Activated naive CD8-positive, alpha-beta T cell treated with anti-CD3 and anti-CD28 coated beads, Interleukin-2, amount 50 U/mL, for 24 hours (primary cell): ENCODE measurements around the gene EFCAB11.
"Not testable (repeated sequence)": the region's sequence is repeated elsewhere in the genome, so short reads cannot be mapped to it uniquely, and the experiment has no call there.

ENCODE experiments used
- ATAC-seq: fragments of 150-1000 bp; cut with Tn5 transposase; one replicate; pipeline ENCODE4 v1.10.0; 2021
- DNase-seq: peaks from one replicate; pipeline ENCODE4 v3.0.0; 2021
- H3K27ac Mint-ChIP-seq: one replicate; pipeline ENCODE4 v1.8.0; 2021; ENCODE audit warnings: mild to moderate bottlenecking, mixed read lengths
- H3K27me3 Mint-ChIP-seq: one replicate; pipeline ENCODE4 v1.8.0; 2021; ENCODE audit warnings: mixed read lengths
- H3K36me3 Mint-ChIP-seq: one replicate; pipeline ENCODE4 v1.8.0; 2021; ENCODE audit warnings: low read depth, mixed read lengths
- H3K4me1 Mint-ChIP-seq: one replicate; pipeline ENCODE4 v1.8.0; 2021; ENCODE audit warnings: mixed read lengths
- H3K4me3 Mint-ChIP-seq: one replicate; pipeline ENCODE4 v1.8.0; 2021; ENCODE audit warnings: mild to moderate bottlenecking, moderate library complexity, mixed read lengths
- H3K9me3 Mint-ChIP-seq: one replicate; pipeline ENCODE4 v1.8.0; 2021; ENCODE audit warnings: mixed read lengths

EFCAB11 gene

GRCh38 chr14:89909586-89909985, 44.9 kb downstream of the EFCAB11 start:
- H3K4me1 Mint-ChIP-seq, result peaks cover 2% of the 10 kb centered on the region
- DNase-seq (no peak), ATAC-seq (no peak)
- no peaks in the 10 kb centered on the region for H3K36me3 Mint-ChIP-seq
- H3K9me3 Mint-ChIP-seq, result no peaks in the 10 kb centered on the region
- no peak overlapping the region for H3K4me3 Mint-ChIP-seq
- H3K27me3 Mint-ChIP-seq, result no peaks in the 10 kb centered on the region
- H3K27ac Mint-ChIP-seq, result no peak overlapping the region

GRCh38 chr14:89908712-89909450, 45.6 kb downstream of the EFCAB11 start:
- Mint-ChIP-seq H3K4me3 (no peak overlapping the region), H3K9me3 (no peaks in the 10 kb centered on the region), H3K27me3 (no peaks in the 10 kb centered on the region), H3K27ac (no peak overlapping the region), H3K36me3 (no peaks in the 10 kb centered on the region), H3K4me1 (peaks cover 4% of the 10 kb centered on the region)
- DNase-seq (no peak), ATAC-seq (no peak)

GRCh38 chr14:89907655-89908054, 46.9 kb downstream of the EFCAB11 start:
- no peak overlapping the region for H3K27ac Mint-ChIP-seq
- no peaks in the 10 kb centered on the region for H3K9me3 Mint-ChIP-seq
- peaks cover 12% of the 10 kb centered on the region for H3K4me1 Mint-ChIP-seq
- DNase-seq (no peak), ATAC-seq (no peak)
- no peak overlapping the region for H3K4me3 Mint-ChIP-seq
- H3K27me3 Mint-ChIP-seq, result no peaks in the 10 kb centered on the region
- no peaks in the 10 kb centered on the region for H3K36me3 Mint-ChIP-seq

DNA sequence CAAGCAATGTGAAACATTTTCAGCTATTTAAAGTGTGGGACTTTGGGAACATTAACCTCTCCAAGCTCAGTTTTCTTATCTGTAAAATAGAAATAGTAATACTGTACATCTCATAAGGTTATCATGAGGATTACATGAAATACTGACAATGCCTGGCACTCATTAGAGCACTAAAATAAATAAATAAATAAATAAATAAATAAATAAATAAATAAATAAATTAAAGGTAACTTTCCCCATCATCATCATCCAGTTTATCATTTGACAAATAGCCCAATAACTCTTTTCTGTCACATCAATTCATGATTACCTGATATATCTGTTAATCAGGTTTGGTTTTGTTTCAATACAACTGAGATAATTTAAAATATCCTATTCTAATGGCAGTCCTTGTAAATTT, 48.5 kb downstream of the EFCAB11 start:
- Mint-ChIP-seq H3K27me3 (no peaks in the 10 kb centered on the region), H3K4me3 (no peak overlapping the region), H3K36me3 (no peaks in the 10 kb centered on the region), H3K4me1 (peaks cover 12% of the 10 kb centered on the region), H3K9me3 (no peaks in the 10 kb centered on the region), H3K27ac (no peak overlapping the region)
- ATAC-seq (no peak), DNase-seq (no peak)

- Mint-ChIP-seq H3K4me1 (peaks cover 12% of the 10 kb centered on the region), H3K27ac (no peak overlapping the region), H3K9me3 (no peaks in the 10 kb centered on the region), H3K27me3 (no peaks in the 10 kb centered on the region), H3K4me3 (no peak overlapping the region), H3K36me3 (no peaks in the 10 kb centered on the region)
- ATAC-seq (no peak), DNase-seq (no peak)
These were observed 51.1 kb downstream of the EFCAB11 start for GRCh38 chr14:89903340-89903952.

- no peak for DNase-seq
- no peak overlapping the region for H3K4me3 Mint-ChIP-seq
These were observed 51.6 kb downstream of the EFCAB11 start for GRCh38 chr14:89902881-89903280.

DNA sequence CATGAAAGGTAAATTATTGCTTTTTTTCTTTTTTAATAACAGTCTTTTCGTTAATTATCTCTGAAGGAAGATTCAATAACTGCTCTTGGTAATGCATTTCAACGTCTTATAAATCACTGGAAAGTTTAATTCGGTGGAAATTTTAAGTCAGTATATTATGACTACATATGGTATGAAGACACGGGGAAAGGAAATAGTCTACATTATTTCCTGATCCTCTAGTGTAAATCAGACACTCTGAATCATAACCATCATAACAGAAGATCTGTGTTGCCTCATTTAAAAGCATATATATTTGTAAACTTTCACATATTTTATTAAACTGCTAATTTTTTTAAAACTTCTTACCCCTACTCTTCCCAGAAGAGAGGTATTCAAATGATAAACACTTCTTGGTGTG, 53.7 kb downstream of the EFCAB11 start:
- DNase-seq (no peak), ATAC-seq (no peak)
- Mint-ChIP-seq H3K9me3 (no peaks in the 10 kb centered on the region), H3K4me3 (no peak overlapping the region), H3K4me1 (peaks cover 12% of the 10 kb centered on the region), H3K27me3 (no peaks in the 10 kb centered on the region), H3K36me3 (no peaks in the 10 kb centered on the region), H3K27ac (no peak overlapping the region)

More at GRCh38 chr14:89902881-89903280, 51.6 kb downstream of the EFCAB11 start:
- no peaks in the 10 kb centered on the region for H3K27me3 Mint-ChIP-seq
- peaks cover 12% of the 10 kb centered on the region for H3K4me1 Mint-ChIP-seq
- ATAC-seq, result no peak
- no peaks in the 10 kb centered on the region for H3K9me3 Mint-ChIP-seq
- no peaks in the 10 kb centered on the region for H3K36me3 Mint-ChIP-seq
- no peak overlapping the region for H3K27ac Mint-ChIP-seq

- Mint-ChIP-seq H3K36me3 (no peaks in the 10 kb centered on the region), H3K27ac (no peak overlapping the region), H3K4me1 (peaks cover 10% of the 10 kb centered on the region), H3K9me3 (no peaks in the 10 kb centered on the region), H3K4me3 (no peak overlapping the region), H3K27me3 (no peaks in the 10 kb centered on the region)
- no peak for ATAC-seq
- DNase-seq, result no peak
These were observed 54.4 kb downstream of the EFCAB11 start for GRCh38 chr14:89899917-89900663.

DNA sequence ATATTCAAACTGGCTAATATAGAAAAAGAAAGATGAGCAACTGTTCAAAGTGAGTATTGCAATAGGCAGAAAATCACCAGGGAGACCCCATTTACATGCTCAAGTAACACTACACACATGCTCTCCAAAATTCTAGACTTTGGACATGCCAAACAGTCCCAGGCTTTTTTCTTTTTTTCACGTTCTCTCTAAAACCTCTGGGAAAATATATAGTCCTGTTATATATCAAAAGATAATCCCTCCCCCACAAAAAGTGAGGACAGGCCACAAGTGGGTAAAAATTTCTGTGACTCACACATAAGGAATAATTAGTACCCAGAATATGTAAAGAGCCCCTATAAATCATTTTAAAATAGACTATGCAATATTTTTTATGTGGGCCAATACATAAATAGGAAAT, 55.2 kb downstream of the EFCAB11 start:
- Mint-ChIP-seq H3K9me3 (no peaks in the 10 kb centered on the region), H3K4me3 (no peak overlapping the region), H3K36me3 (no peaks in the 10 kb centered on the region), H3K27me3 (no peaks in the 10 kb centered on the region), H3K27ac (no peak overlapping the region), H3K4me1 (peaks cover 10% of the 10 kb centered on the region)
- DNase-seq (no peak), ATAC-seq (no peak)

- not testable (repeated sequence) for H3K27ac Mint-ChIP-seq, H3K9me3 Mint-ChIP-seq, DNase-seq, ATAC-seq, H3K4me1 Mint-ChIP-seq, H3K36me3 Mint-ChIP-seq, H3K4me3 Mint-ChIP-seq, H3K27me3 Mint-ChIP-seq
These were observed 61.1 kb downstream of the EFCAB11 start for GRCh38 chr14:89893388-89893787.

DNA sequence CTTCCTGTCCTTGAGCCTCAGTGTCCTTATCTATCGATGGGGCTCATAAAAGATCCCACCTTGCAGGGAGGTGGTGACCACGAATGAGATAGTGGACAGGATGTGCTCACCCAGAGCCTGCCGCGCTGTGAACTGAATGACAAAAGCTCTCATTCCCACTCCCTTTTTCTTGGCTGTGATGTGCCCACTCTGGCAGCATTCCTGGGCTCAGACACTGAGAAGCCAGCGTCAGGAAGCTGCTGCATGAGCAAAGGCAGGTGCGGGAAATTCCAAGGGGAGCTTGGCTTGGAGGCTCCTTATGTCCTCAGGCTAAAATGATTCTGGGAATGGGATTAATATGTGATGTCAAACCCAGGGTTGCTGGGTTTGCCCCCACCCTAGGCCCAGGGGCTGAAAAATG, 61.6 kb downstream of the EFCAB11 start:
- peaks cover 6% of the 10 kb centered on the region for H3K9me3 Mint-ChIP-seq
- H3K27me3 Mint-ChIP-seq, result no peaks in the 10 kb centered on the region
- no peak for DNase-seq
- H3K4me3 Mint-ChIP-seq, result no peak overlapping the region
- H3K4me1 Mint-ChIP-seq, result no peaks in the 10 kb centered on the region
- ATAC-seq, result no peak
- no peak overlapping the region for H3K27ac Mint-ChIP-seq
- no peaks in the 10 kb centered on the region for H3K36me3 Mint-ChIP-seq

DNA sequence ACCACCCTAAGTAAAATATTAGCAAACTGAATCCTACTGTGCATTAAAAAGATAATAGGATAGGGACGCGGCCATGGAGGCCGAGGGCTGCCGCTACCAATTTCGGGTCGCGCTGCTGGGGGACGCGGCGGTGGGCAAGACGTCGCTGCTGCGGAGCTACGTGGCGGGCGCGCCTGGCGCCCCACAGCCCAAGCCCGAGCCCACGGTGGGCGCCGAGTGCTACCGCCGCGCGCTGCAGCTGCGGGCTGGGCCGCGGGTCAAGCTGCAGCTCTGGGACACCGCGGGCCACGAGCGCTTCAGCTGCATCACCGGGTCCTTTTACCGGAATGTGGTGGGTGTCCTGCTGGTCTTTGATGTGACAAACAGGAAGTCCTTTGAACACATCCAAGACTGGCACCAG, 62.8 kb downstream of the EFCAB11 start:
- H3K27ac Mint-ChIP-seq, H3K4me3 Mint-ChIP-seq, H3K4me1 Mint-ChIP-seq, DNase-seq, H3K36me3 Mint-ChIP-seq, H3K9me3 Mint-ChIP-seq, H3K27me3 Mint-ChIP-seq: not testable (repeated sequence)
- peak; percentile 15 for ATAC-seq

DNA sequence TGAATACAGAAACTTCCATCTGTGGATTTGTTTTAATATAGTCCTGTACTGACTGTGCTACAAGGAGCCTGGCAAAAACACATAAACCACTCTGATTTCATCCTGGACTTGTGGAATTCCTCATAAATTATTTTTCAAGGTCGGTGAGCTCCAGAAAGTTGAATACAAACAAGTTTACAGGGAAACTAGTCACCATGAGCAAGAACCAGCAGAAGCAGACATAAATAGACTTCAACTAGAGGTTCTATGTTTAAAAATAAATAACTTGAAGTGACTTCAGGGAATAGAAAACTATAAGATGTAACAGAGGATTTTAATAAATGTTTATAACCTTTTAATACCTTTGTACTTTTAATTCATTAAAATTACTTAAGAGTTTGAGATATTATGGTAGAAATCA, 63.5 kb downstream of the EFCAB11 start:
- Mint-ChIP-seq H3K27ac (no peak overlapping the region), H3K4me1 (no peaks in the 10 kb centered on the region), H3K9me3 (peaks cover 6% of the 10 kb centered on the region), H3K27me3 (no peaks in the 10 kb centered on the region), H3K36me3 (no peaks in the 10 kb centered on the region), H3K4me3 (no peak overlapping the region)
- ATAC-seq (no peak), DNase-seq (no peak)

- DNase-seq (no peak), ATAC-seq (no peak)
- Mint-ChIP-seq H3K4me1 (no peaks in the 10 kb centered on the region), H3K27ac (no peak overlapping the region), H3K36me3 (no peaks in the 10 kb centered on the region), H3K27me3 (no peaks in the 10 kb centered on the region), H3K9me3 (peaks cover 6% of the 10 kb centered on the region), H3K4me3 (no peak overlapping the region)
These were observed 63.9 kb downstream of the EFCAB11 start for GRCh38 chr14:89890589-89890988.

DNA sequence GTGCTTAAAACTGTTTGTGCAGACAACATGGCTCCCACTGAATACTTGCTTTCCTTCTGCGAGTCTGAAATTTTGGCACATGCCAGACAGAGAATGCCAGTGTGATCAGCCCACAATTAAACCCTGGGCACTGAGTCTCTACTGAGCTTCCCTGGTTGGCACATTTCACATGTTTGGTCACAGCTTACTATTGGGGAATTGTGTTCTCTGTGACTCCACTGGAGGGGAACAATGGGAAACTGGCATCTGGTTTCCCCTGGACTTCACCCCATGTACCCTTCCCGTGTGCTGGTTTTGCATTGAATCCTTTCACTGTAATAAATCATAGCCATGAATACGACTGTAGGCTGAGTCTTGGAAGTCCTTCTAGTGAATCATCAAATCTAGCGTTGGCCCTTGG, 64.9 kb downstream of the EFCAB11 start:
- Mint-ChIP-seq H3K4me3 (no peak overlapping the region), H3K4me1 (no peaks in the 10 kb centered on the region), H3K9me3 (peaks cover 6% of the 10 kb centered on the region), H3K27ac (no peak overlapping the region), H3K36me3 (no peaks in the 10 kb centered on the region), H3K27me3 (no peaks in the 10 kb centered on the region)
- ATAC-seq (no peak), DNase-seq (no peak)
